GM18505 (cell line): ENCODE data around the gene SOX13.

ENCODE experiments used
- ATAC-seq: cut with Tn5 transposase; IDR thresholded peaks from one replicate; pipeline ENCODE4 v1.9.1; 2021; ENCODE audit not compliant: unreplicated experiment
- POLR2A ChIP-seq: IDR thresholded peaks from 4 replicates; pipeline ENCODE4 v1.6.1; 2011; ENCODE audit warnings: borderline replicate concordance; ENCODE audit not compliant: insufficient read depth, insufficient read length; ENCODE audit errors: extremely low read depth

SOX13 gene

DNA sequence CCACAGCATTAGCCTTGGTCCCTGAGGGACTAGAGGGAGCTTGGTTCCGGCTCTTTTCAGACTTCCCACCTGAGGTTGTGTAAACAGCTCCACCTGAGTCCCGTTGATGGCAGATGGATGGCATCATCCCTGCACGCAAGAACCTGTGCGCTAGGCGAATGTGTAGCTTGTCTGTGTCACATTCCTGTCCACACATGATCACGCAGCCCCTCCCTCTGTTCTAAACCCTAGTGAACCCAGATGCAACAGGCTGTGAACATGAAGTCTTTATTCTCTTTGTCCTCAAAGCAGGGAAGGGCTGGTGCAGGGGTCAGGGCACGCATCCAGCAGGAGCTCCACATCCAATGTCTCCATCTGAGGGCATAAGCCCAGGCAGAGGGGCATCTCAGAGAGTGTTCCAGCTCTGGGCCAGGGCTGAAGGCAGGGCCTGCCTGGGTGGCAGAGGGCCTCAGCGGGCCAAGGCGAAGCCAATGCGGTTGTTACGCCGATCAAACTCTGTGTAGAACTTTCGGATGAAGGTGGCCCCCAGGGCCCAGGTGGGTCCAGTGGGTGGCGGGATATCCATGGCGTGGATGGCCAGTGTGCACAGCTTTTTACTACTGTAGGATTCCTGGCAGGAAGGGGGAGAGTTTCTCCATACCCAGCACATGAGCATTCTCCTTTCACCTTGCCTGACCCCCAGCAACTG lies 81.8 kb downstream of the SOX13 start:
- ATAC-seq: no peak
- TF ChIP-seq POLR2A: no peak

DNA sequence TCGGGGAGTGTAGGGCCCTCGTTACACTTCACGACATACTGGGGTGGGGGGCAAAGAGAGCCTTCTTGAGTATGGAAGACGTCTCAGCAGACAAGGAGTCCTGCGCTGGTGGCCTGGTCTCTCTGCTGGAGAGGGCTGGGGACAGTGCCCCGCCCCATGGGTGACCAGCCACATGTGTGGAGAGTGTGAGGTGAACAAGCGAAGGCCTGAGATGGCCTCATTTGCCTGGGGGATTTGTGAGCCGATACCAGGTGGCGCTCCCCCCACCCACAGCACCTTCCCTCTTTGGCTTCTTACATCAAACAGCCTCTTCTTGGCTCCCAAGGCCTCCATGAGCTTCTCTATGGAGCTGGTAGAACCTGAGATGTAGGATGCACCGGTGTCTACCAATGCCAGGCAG lies 83.0 kb downstream of the SOX13 start:
- ATAC-seq: no peak
- no peak for TF ChIP-seq POLR2A

DNA sequence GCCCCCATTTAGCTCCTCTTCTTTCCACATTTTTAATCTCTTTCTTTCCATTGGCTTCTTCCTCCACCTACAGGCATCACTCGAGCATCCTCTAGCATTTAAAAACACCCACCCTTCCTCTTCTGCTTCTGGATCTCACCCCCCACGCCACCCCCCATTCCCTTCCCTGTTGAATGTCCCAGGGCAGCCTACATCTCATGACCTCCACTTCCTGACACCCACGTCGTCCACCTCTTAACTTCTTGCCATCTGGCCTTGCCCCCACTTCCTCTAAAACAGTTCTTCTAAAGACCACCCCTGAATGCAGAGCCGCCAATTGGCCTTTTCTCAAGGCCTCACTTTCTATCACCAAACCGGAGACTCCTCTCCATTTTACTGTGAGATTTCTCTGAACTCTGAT lies 85.0 kb downstream of the SOX13 start:
- no peak for TF ChIP-seq POLR2A
- ATAC-seq: no peak

DNA sequence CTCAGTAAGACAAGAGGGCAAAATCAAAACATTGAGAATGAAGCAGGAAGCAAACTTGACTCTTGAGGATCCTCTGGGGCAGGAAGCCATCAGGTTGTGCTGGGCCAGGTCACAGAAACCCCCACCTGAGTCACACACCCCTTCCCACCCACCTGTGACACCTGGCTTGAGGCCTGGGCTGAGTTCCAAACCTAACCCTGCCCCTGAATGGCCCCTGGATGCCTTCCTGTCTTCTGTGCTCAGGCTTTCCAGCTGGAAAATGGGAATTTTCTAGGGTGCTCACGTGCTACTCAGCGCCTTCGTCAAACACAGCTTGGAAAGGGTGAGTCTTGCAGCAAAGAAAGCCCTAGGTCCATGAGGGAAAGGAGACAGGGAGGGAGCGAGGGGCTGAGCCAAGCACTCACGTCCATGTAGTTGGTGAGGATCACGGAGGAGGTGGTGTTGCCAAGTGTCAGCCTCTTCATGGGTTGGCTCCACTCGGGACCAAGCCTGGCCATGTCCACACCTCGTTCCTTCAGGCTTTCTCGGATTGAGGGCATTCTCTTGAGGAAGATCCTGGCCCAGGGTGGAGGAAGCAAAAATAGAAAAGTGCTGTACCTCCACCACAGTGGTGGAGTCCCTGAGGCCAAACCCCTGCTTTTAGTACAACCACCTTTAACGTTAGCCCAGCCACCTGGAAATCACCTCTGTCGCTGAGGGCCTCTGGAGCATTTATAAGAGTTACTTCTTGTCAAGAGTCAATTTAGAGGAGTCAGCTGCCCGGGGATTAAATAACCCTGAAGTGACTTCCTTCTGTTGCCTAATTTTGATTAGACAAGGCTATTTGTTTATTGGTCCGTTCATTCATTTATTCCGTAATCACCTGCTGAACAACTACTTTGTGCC lies 88.9 kb downstream of the SOX13 start:
- no peak for TF ChIP-seq POLR2A
- no peak for ATAC-seq

DNA sequence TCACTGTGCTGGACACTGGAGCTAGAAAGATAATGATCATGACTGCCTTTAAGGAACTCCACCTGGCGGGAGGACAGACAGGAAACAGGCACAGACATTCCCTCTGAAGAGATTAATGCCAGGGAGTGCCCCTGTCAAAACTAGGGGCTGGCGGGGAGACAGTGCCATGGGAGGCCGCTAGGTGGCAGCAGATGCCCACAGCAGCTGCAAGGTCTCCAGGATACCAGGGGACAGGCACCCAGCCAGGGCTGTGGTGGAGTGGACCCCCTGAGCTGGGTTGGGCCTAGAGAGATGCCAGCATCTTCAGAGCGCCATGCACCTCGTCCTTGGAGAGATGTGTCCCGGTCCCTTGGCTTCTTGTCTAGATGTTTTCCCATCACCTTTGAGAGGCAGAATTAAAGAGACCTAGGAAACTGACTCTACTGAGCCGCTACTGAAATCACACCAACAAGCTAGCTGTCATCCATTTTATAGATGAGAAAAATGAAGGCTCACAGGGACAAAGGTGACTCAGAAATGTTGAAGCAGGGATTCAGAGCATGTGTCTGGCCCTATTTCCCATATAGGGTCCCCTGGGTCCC lies 89.7 kb downstream of the SOX13 start:
- no peak for ATAC-seq
- TF ChIP-seq POLR2A: no peak

DNA sequence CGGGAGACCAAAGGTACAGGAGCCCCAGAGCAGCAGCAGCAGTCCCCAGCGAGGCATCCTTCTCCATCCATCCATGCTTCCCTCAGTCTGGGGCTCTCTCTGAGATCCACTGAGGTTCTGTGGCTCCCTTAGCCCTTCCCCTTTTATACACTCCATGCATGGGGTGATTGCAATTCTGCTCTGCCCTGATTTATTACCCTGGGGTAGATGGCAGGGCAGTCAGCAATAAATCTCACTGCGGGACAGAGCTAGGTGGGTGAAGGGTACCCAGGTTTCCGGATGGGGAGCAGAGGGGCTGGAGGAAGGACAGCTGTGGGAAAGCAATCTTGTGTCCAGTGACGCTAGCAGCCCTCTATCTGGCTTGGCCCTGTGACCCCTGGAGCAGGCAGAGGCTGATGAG lies 93.3 kb downstream of the SOX13 start, which contains the start of gene REN:
REN (minus strand) TSS at position 119 of the 400 bp plus-strand sequence; CDS start at position 75, 44 bp downstream.
- TF ChIP-seq POLR2A: no peak
- ATAC-seq: no peak

DNA sequence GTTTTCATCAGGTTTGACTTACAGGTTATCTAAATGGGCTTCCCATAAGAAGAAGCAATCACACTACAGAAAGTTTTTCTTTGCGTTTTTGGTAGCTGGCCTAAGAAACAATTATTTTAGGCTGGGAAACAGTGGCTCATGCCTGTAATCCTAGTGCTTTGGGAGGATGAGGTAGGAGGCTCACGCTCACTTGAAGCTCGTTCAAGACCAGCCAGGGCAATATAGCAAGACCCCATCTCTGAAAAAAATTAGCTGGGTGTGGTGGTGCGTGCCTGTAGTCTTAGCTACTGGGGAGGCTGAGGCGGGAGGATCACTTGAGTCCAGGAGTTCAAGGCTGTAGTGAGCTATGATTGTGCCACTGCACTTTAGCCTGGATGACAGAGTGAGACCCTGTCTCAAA lies 94.8 kb downstream of the SOX13 start:
- no peak for ATAC-seq
- TF ChIP-seq POLR2A: no peak

DNA sequence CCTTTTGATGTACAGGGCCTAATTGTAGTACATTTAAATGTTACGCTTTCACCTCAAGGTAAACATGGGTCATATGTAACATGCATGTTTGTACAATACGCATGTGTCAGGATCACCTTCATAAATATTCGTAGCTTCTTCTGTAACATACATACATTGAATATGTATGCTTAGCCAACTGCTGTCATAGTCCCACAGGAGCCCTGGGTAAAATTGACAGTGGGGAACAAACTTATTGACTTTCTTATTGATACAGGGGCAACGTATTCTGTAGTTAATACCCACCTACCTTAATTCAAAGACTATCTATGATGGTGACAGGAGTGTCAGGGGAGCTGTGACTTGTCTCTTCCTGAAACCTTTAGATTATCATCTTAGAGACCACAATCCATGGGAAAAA lies 96.9 kb downstream of the SOX13 start:
- ATAC-seq: no peak
- no peak for TF ChIP-seq POLR2A

DNA sequence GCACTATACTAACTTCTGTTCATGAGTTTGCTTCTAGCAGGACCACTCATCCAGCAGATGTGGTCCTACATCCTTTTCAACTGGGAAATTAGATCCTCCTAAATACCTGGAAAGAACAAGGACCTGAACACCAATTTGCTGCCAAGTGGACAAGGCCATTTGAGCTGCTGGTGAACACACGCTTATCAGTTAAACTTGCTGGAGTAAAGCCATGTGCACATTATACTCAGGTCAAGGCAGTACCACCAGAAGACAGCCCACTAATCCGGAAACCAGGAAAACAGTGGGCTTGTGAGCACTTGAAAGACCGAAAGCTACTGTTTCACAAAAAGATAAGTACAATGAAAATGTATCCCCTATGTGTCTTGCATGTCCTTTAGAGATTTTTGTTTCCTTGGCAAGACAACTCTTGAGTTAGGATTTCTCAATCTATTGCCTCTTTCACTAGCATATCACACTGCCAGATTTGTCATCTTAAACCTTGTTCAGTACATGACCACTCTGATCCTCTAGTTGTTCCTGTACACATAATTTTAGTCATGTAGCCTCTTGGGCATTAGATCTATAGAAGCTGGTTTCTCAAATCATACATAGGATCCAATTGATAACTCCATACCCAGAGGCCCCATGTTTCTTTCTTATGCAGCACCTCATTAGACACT lies 97.7 kb downstream of the SOX13 start:
- TF ChIP-seq POLR2A: no peak
- no peak for ATAC-seq

DNA sequence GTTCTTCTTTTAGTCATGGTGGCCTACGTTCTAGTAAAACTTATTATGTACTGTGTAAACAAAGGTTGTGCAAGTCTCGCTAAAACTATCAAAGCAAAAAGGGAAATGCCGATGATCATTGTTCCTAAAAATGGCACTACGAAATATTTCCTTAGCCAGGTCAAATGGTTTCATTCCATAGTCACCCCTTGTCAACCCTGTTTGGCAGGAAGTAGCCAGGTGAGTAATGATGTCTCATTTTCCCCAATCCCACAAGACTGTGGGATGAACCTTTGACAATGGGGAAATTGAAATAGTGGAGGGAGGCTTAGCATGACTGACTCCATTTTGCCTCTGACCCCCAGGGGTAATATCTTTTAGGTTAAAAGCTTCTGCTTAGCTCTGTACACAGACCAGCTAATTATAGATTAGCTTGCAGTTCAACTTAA lies 98.8 kb downstream of the SOX13 start:
- no peak for ATAC-seq
- no peak for TF ChIP-seq POLR2A

DNA sequence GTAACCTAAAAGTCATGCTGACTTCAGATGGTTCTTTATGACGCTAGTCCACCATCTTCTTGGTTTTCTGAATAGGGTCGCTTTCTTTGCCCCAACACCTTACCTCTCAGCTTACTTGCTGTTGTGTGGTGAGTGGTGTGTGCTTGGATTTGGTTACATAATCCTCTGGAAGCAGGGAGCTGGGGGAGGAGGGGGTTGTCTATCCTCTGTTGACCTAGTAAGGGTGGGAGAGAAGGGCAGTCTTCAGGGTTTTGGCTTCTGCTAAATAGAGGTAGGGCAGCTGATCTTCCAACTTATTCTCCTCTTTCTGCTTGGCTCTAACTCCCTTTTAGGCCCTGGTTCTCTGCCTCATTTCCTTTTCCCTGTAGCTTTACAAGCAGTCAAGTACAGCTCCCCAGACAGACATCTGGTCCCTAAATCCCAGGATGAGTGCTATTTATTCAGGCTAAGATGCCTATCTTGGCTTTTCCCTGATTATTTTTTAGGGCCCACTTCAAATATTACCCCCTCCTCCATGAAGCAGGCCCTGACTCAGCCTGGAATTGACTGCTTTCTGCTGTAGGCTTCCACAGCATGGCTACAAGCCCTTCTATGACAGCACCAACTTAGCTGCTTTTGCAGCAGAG lies 99.6 kb downstream of the SOX13 start:
- TF ChIP-seq POLR2A: no peak
- ATAC-seq: no peak

DNA sequence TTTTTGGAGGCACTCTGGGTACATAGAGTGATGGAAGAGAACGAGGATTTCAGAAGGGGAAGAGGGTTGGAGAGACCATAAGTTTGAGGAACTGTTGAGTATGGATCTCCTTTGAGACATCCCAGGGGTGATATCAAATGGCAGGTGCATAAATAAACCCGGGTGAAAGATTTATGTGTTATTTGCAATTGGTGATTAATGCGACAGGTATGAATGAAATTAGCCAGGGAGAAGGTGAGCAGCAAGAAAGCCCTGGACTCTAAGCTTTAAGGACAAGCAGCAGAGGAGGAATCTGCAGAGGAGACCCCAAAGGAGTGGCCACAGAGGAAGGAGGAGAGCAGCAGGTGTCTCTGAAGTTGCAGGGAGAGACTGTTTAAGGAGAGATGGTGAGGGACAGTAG lies 102.0 kb downstream of the SOX13 start:
- ATAC-seq: no peak
- TF ChIP-seq POLR2A: no peak

DNA sequence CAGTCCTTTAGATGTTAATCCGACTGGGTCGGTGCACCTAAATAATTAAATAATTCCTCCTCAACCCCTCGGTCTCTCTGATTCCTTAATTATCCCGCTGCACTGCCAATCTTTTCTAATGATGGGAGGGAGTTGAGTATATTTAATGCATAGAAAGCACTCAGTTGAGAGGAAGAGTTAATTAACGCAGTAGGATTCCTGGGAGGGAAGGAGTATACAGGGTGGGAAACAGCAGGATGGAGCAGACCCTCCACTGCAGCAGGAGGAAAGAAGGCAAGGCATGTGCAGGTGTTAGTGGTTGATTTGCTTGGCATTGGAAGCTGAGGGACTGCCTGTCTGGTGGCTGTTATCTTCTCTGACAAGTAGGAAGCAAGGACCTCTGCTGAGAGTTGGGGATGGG lies 103.1 kb downstream of the SOX13 start:
- TF ChIP-seq POLR2A: no peak
- ATAC-seq: no peak
